ENCODE results near the gene VAT1L.

GRCh38 chr16:77850636-77851333 lies 62.4 kb downstream of the VAT1L start:
- TF ChIP-seq POLR2A (IDR thresholded peaks at IDR 0.05), result no peak
- no peak for TF ChIP-seq CTCF (IDR thresholded peaks at IDR 0.05)

All from Peyer's patch (tissue), 4 donors.